ENCODE data around the gene MMP8.
"Not testable (repeated sequence)": the region's sequence is repeated elsewhere in the genome, so short reads cannot be mapped to it uniquely, and the experiment has no call there.

The MMP8 gene

GRCh38 chr11:102749101-102749722 lies 24.5 kb upstream of the MMP8 start:
- H3K4me2 ChIP-seq (ENCODE audit: low read depth, low read length) = no peak overlapping the region
- no peak overlapping the region for H3K9ac ChIP-seq (ENCODE audit: low read length)
- DNase-seq = no peak
- H4K20me1 ChIP-seq (ENCODE audit: insufficient read depth, low read length) = no peaks in the 10 kb centered on the region
- no peaks in the 10 kb centered on the region for H3K79me2 ChIP-seq (ENCODE audit: low read length)
- TF ChIP-seq, protein P1, sequence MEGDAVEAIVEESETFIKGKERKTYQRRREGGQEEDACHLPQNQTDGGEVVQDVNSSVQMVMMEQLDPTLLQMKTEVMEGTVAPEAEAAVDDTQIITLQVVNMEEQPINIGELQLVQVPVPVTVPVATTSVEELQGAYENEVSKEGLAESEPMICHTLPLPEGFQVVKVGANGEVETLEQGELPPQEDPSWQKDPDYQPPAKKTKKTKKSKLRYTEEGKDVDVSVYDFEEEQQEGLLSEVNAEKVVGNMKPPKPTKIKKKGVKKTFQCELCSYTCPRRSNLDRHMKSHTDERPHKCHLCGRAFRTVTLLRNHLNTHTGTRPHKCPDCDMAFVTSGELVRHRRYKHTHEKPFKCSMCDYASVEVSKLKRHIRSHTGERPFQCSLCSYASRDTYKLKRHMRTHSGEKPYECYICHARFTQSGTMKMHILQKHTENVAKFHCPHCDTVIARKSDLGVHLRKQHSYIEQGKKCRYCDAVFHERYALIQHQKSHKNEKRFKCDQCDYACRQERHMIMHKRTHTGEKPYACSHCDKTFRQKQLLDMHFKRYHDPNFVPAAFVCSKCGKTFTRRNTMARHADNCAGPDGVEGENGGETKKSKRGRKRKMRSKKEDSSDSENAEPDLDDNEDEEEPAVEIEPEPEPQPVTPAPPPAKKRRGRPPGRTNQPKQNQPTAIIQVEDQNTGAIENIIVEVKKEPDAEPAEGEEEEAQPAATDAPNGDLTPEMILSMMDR (IDR thresholded peaks at IDR 0.05; ENCODE audit: low read length) = no peak
- no peak for TF ChIP-seq EZH2phosphoT487 (IDR thresholded peaks at IDR 0.05; ENCODE audit: low read length)
- TF ChIP-seq EZH2 (optimal IDR thresholded peaks at IDR 0.05; ENCODE audit: low read depth, low read length) = no peak
- H3K27ac ChIP-seq (ENCODE audit: low read length) = no peak overlapping the region
- no peaks in the 10 kb centered on the region for H3K36me3 ChIP-seq (replicated peaks; ENCODE audit: insufficient read depth, low read length)
- no peaks in the 10 kb centered on the region for H3K4me1 ChIP-seq (ENCODE audit: low read length)
- H3K27me3 ChIP-seq (replicated peaks; ENCODE audit: insufficient read depth, low read length) = no peaks in the 10 kb centered on the region
- H2AFZ ChIP-seq (ENCODE audit: low read length) = no peak overlapping the region
- H3K9me2 ChIP-seq (replicated peaks; ENCODE audit: insufficient read depth, low read length) = no peaks in the 10 kb centered on the region
- H3F3A ChIP-seq (ENCODE audit: insufficient read depth, low read length) = no peaks in the 10 kb centered on the region
- no peaks in the 10 kb centered on the region for H3K9me3 ChIP-seq (replicated peaks; ENCODE audit: insufficient read depth, low read length)
- no peak overlapping the region for H3K4me3 ChIP-seq (ENCODE audit: low read length)

- not testable (repeated sequence) for H2AFZ ChIP-seq (ENCODE audit: low read length); H3K79me2 ChIP-seq (ENCODE audit: low read length); H3F3A ChIP-seq (ENCODE audit: insufficient read depth, low read length); H4K20me1 ChIP-seq (ENCODE audit: insufficient read depth, low read length); H3K36me3 ChIP-seq (replicated peaks; ENCODE audit: insufficient read depth, low read length); H3K9ac ChIP-seq (ENCODE audit: low read length); DNase-seq; H3K27me3 ChIP-seq (replicated peaks; ENCODE audit: insufficient read depth, low read length); H3K4me1 ChIP-seq (ENCODE audit: low read length); H3K27ac ChIP-seq (ENCODE audit: low read length); H3K9me3 ChIP-seq (replicated peaks; ENCODE audit: insufficient read depth, low read length); H3K9me2 ChIP-seq (replicated peaks; ENCODE audit: insufficient read depth, low read length); H3K4me2 ChIP-seq (ENCODE audit: low read depth, low read length); H3K4me3 ChIP-seq (ENCODE audit: low read length)
Measured at GRCh38 chr11:102746746-102747578, 22.2 kb upstream of the MMP8 start.

DNA sequence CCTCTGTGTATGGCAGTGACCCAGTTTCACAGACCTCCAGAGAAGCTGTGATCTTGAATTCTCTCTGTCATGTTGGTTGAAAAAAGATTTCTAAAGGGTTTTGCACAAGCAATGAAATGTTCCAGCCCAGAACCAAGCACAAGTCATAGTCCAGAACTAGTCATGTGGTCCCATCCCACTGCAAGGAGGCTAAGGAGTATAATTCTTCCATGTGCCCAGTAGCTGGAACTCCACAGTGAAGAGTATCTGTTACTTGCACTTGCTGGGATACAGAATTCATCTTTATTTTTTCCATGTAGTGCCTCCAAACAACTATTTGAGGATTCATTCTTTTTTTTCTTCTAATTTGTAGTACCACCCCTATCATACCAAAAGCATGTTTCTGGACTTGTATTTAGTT lies 9.9 kb upstream of the MMP8 start:
- Histone ChIP-seq H3K36me3 (replicated peaks; ENCODE audit: insufficient read depth, low read length) (no peaks in the 10 kb centered on the region), H3K79me2 (ENCODE audit: low read length) (no peaks in the 10 kb centered on the region), H3K9me2 (replicated peaks; ENCODE audit: insufficient read depth, low read length) (no peaks in the 10 kb centered on the region), H3K9me3 (replicated peaks; ENCODE audit: insufficient read depth, low read length) (no peaks in the 10 kb centered on the region), H4K20me1 (ENCODE audit: insufficient read depth, low read length) (no peaks in the 10 kb centered on the region), H3K4me1 (ENCODE audit: low read length) (no peaks in the 10 kb centered on the region), H3K4me2 (ENCODE audit: low read depth, low read length) (no peak overlapping the region), H3K4me3 (ENCODE audit: low read length) (no peak overlapping the region), H3K27ac (ENCODE audit: low read length) (no peak overlapping the region), H3K9ac (ENCODE audit: low read length) (no peak overlapping the region), H2AFZ (ENCODE audit: low read length) (no peak overlapping the region), H3F3A (ENCODE audit: insufficient read depth, low read length) (no peaks in the 10 kb centered on the region), H3K27me3 (replicated peaks; ENCODE audit: insufficient read depth, low read length) (no peaks in the 10 kb centered on the region)
- TF ChIP-seq EZH2phosphoT487 (IDR thresholded peaks at IDR 0.05; ENCODE audit: low read length) (no peak), EZH2 (optimal IDR thresholded peaks at IDR 0.05; ENCODE audit: low read depth, low read length) (no peak)
- TF ChIP-seq, protein P1 (IDR thresholded peaks at IDR 0.05; ENCODE audit: low read length) = no peak
- DNase-seq = no peak

All from MM.1S (cell line).